Hematopoietic multipotent progenitor cell treated with erythropoietin and hydrocortisone succinate and interleukin-3 and kit ligand, for 17 days (in vitro differentiated cells): ENCODE measurements around the gene CSF3R.
"Not testable (repeated sequence)": the region's sequence is repeated elsewhere in the genome, so short reads cannot be mapped to it uniquely, and the experiment has no call there.

ENCODE experiments used
- DNase-seq: peaks from one replicate; pipeline ENCODE4 v3.0.0-alpha.2; 2015; ENCODE audit warnings: low spot score

Gene CSF3R

DNA sequence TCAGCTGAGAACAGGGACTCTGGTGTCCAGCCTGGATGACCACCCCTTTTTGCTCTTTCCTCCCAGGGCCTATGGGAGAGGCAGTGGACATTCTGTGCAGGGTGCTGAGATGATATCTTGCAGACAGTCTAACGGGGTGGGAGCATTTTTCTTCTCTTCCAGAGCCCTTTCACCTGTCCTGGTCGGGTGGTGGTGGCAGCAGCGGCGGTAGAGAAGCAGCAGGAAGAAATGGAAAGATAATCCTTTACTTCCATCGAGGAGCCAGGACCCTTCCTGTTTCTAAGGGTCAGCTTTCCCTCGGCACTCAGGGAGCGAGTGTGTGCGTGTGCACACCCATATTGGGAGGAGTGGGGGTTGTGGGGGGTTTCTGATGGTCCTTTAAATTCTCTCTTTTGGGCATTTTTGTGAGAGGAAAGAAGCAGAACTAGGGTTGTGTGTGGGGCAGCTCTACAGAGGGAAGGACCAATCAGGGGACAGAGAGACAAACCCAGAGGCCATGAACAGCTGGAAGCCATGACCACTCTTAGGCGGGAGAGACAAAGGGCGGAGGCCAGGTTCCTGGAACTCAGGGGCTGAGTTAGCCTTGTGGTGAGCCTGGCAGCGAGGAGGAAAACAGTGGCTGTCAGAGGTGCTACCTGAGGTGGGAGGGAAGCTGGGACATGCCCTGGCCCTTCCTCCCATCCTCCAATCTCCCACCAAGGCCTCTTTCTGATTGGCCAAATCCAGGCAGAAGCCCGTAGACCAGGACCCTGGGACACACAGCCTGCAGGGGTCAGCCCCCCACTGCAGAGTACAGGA, 31.2 kb upstream of the CSF3R start:
- DNase-seq, result no peak

- DNase-seq, result no peak
These were observed 30.1 kb upstream of the CSF3R start for GRCh38 chr1:36512842-36513241.

GRCh38 chr1:36511804-36512798, 29.4 kb upstream of the CSF3R start:
- DNase-seq, result no peak

- DNase-seq, result not testable (repeated sequence)
These were observed 28.5 kb upstream of the CSF3R start for GRCh38 chr1:36511220-36511619.

DNA sequence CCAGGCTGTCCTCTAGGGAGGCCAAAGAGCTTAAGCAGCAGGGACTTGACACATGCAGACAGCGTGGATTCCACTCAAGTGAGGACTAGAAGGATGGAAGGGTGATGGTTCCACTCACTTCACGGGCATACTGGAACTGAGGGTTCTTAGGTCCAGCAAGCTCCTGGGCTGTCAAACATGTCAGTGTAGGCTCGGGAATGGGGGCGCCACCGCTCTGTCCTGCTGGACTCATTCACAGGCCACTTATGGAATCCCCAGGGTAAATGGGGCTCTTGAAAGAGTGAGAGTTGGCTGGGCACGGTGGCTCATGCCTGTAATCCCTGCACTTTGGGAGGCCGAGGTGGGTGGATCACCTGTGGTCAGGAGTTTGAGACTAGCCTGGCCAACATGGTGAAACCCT, 27.7 kb upstream of the CSF3R start:
- DNase-seq, result no peak

DNA sequence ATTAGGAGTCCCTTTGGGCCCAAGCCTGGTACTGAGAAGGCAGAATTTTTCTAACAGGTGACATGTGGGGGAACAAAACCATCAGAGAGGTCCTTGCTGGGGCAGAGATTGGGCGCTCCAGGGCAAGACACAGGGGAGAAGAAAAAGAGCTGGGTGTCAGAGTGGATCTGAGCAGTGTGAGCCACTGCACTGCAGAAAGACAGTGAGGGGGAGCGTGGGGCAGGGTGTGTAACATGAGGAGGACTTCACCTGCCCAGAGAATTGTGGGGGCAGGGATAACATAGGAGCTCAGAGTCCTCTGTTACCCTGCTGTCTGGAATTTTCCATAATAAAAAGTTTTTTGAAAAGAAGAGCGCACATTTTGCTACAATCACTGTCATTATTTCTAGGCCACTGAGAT, 25.5 kb upstream of the CSF3R start:
- DNase-seq, result no peak

GRCh38 chr1:36506276-36506920, 23.7 kb upstream of the CSF3R start:
- DNase-seq, result no peak

DNA sequence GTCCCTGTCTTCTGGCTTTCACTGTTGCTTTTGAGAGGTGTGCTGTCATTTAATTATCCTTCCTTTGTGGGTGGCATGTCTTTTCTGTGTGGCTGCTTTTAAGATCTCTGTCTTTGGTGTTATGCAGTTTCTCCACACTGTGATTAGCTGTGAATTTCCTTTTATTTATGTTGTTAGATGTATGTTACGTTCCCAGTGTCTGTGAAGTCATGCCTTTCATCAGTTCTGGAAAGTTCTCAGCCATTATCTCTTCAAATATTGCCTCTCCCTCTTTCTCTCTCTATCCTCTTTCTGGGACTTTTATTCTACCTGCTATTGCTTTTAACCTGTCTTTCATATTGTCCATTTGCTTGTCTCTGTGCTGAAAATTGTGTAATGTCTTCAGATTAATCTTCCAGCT, 21.0 kb upstream of the CSF3R start:
- no peak for DNase-seq

DNA sequence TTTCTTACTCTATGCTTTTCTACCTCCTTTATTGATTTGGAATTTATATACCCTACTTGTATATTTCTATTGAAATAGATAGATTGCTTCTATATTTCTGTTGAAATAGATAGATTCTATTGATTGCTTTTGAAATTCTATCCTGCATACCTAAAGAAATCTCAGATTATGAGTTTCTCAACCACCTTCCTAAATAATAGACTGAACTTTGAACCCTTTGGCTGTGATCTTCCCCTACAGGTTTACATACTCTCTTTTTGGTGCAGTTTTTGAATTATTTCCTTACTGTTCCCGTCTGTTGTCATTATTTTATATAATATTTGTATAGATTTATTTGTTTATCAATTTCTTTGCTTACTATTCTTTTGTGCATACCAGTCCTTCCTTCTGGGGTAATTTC, 20.4 kb upstream of the CSF3R start:
- no peak for DNase-seq

DNA sequence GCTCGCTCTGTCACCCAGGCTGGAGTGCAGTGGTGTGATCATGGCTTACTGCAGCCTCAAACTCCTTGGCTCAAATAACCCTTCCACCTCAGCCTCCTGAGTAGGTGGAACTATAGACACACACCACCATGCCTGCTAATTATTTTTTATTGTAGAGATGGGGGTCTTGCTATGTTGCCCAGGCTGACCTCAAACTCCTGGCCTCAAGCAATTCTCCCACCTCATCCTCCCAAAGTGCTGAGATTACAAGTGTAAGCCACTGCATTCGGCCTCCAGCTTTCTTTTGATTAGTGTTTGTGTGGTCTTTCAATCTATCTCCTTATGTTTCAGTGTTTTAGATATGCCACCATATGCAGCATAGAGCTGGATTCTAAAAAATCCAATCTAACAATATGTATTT, 19.9 kb upstream of the CSF3R start:
- no peak for DNase-seq

DNA sequence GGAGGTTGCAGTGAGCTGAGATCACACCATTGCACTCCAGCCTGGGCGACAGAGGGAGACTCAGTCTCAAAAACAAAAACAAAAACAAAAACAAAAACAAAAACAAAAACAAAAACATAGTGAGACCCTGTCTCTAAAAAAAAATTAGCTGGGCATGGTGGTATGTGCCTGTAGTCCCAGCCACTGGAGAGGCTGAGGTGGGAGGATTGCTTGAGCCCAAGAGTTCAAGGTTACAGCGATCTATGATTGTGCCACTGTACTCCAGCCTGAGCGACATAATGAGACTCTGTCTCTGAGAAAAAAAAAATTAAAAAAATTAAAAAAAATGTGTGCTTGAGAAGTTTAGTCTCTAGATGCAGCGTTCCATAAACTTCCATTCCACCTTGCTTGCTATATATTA, 19.2 kb upstream of the CSF3R start:
- not testable (repeated sequence) for DNase-seq

DNA sequence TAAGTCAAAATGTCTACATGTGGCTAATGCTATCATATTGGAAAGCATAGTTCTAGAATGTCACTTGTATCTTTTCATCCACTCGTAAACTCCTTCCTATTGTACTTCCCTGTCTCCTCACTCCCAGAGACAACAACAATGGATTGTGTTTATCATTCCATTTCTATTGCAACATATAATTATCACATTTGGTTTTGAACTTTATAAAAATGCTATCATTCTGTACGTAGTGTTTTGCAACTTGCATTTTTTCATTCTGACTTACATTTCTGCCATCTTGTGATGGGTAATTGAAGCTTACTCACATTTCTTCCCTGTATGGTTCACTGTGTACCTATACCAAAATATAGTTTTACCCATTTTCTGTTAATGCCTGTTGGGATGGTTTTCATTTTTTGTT, 14.5 kb upstream of the CSF3R start:
- DNase-seq, result no peak

DNA sequence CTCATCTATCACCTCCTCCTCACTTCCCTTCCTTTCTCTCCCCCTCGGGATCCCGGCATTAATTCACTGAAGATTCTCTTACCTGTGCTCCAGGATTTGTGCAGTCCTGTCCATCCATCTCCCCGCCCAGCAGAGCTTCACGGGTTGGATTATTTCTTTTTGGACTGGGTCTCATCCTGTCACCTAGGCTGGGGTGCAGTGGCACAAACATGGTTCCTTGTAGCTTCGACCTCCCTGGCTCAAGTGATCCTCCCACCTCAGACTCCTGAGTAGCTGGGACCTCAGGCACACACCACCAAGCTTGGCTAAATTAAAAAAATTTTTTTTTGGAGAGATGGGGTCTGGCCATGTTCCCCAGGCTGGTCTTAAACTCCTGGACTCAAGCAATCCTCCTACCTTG, 12.3 kb upstream of the CSF3R start:
- DNase-seq, result no peak

DNA sequence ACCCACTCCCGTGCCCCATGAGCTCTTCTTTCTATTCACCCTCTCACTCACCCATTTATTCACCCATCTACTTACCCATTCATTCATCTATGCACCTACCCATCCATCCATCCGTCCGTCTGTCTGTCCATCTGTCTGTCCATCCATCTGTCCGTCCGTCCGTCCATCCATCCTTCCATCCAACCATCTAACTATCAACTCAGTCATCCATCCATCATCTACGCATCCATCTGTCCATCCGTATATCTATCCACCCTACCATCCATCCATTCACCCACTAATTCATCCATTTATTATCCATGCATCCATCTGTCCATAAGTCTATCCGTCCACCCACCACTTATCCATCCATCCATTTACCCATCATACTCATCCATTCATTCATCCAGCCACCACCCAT, 10.8 kb upstream of the CSF3R start:
- no peak for DNase-seq

- no peak for DNase-seq
These were observed 9.8 kb upstream of the CSF3R start for GRCh38 chr1:36492491-36492890.

- not testable (repeated sequence) for DNase-seq
These were observed 6.7 kb upstream of the CSF3R start for GRCh38 chr1:36489258-36490051.

GRCh38 chr1:36487906-36488305, 5.2 kb upstream of the CSF3R start:
- no peak for DNase-seq

- not testable (repeated sequence) for DNase-seq
These were observed 4.6 kb upstream of the CSF3R start for GRCh38 chr1:36487336-36487725.

GRCh38 chr1:36486439-36487335, 4.0 kb upstream of the CSF3R start:
- DNase-seq, result no peak

DNA sequence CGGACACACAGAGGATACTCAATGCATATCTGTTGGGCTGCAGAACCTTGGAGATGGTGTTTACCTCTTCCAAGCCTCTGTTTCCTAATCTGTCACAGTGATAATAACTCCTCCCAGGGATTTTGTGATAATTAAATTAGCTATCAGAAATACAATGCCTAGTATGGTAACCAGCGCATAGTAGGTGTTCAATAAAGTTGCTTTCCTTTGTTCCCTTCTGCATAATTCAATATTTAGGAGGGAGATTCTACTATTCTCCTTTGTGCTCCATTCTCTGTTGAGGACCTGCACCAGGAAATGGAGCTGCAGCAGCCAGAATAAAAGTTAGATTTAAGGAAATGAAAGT, 3.4 kb upstream of the CSF3R start:
- DNase-seq, result no peak

DNA sequence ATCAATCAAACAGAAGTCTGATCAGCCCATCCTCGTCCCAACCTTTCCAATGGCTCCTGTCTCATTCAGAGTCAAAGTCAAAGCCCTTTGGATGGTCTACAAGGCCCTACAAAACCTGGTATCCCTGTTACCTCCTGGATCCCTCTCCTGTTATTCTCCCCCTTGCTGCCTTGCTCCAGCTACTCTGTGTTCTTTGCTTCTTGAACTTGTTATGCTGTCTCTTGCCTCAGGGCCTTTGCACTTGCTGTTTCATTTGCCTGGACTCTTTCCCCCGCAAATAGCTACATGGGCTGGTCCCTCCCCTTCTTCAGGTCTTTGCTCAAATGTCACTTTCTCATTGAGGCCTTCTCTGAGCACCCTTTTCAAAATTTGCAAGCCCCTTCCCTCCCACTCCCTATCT, 1.4 kb upstream of the CSF3R start:
- DNase-seq, result no peak
